Kidney (tissue), 14 donors: ENCODE measurements around the gene INPP5A. TPM values are rescaled to one million over a fixed set of nuclear protein-coding genes. Genes with fewer than 3 reads are reported as not detected.

ENCODE experiments used
- DNase-seq, 5 donors: peaks; one replicate each; pipeline ENCODE4 v3.0.0-alpha.2; 2013 to 2020
- FAIRE-seq: peaks from 2 replicates; lab custom pipeline; 2012; peaks lifted over from hg19 to GRCh38; lab: Jason Lieb, UNC
- H3K27ac ChIP-seq, 2 donors: one replicate each; pipeline ENCODE4 v1.7.0; 2013; ENCODE audit warnings: low read depth in 2 of 2, low read length in 2 of 2, inconsistent platforms in 1 of 2
- H3K27me3 ChIP-seq: one replicate; pipeline ENCODE4 v1.7.1; 2013; ENCODE audit warnings: low read length, inconsistent platforms; ENCODE audit not compliant: control insufficient read depth, insufficient read depth
- H3K36me3 ChIP-seq, 3 donors: one replicate each; pipeline versions ENCODE4 v1.7.0 to v1.7.1; 2013; ENCODE audit warnings: low read length in 3 of 3, control low read depth in 1 of 3, inconsistent platforms in 1 of 3; ENCODE audit not compliant: insufficient read depth in 3 of 3, control insufficient read depth in 2 of 3
- H3K4me1 ChIP-seq, 3 donors: one replicate each; pipeline versions ENCODE4 v1.7.0 to v1.7.1; 2013; ENCODE audit warnings: low read length in 3 of 3, inconsistent platforms in 1 of 3, low read depth in 1 of 3; ENCODE audit not compliant: control insufficient read depth in 2 of 3, insufficient read depth in 2 of 3
- H3K4me3 ChIP-seq, 3 donors: one replicate each; pipeline versions ENCODE4 v1.7.0 to v1.8.1; 2013; ENCODE audit warnings: low read length in 3 of 3, control low read depth in 1 of 3, inconsistent platforms in 1 of 3
- H3K9ac ChIP-seq, 3 donors: one replicate each; pipeline versions ENCODE4 v1.7.0 to v1.7.1; 2013; ENCODE audit warnings: low read length in 3 of 3, control low read depth in 1 of 3, inconsistent platforms in 1 of 3
- H3K9me3 ChIP-seq, 3 donors: one replicate each; pipeline versions ENCODE4 v1.7.0 to v1.7.1; 2013; ENCODE audit warnings: low read length in 3 of 3, control low read depth in 1 of 3, inconsistent platforms in 1 of 3; ENCODE audit not compliant: control insufficient read depth in 2 of 3, insufficient read depth in 1 of 3
- intact Hi-C: fragments of 100-400 bp; cut with DNase I; formaldehyde crosslinking; loops from one replicate; pipeline ENCODE4 v1.11.1; 2022
- polyA plus RNA-seq: library from polyadenylated mRNA; stranded (reverse); fragments of 350-450 nt; fragmentation: Illumina TruSeq; extraction: RNeasy Lipid Tissue Mini Kit (QIAGEN cat#74804); gene quantifications from one replicate; pipeline ENCODE4 v1.2.3, GENCODE V29; 2014; ENCODE audit warnings: low read depth, low replicate concordance; ENCODE audit not compliant: insufficient read depth
- total RNA-seq: library from RNA; stranded (reverse); fragmentation: NEBNext Ultra II Directional; extraction: Animal tissue kit (Norgen Biotek cat#: 25700); gene quantifications from one replicate; pipeline ENCODE4 v1.2.1, GENCODE V29; 2021
- TF ChIP-seq, protein P1 (sequence below): IDR thresholded peaks from 3 replicates; pipeline ENCODE4 v1.5.1; 2012; ENCODE audit warnings: mild to moderate bottlenecking, moderate library complexity, borderline replicate concordance; ENCODE audit not compliant: insufficient read depth; ENCODE audit errors: extremely low read depth
- donor health status: control.
- donor health status: control.
- donor health status: control.
- donor health status: control.
- donor health status: control.
- donor health status: DM: yes; HTN: yes; CAD: no.
- donor health status: Normal renal cell carcinoma (clear cell type).

INPP5A gene
- total and polyA plus RNA-seq, 2 donors from 2014 or later, result 20.8 to 40.3 TPM

DNA sequence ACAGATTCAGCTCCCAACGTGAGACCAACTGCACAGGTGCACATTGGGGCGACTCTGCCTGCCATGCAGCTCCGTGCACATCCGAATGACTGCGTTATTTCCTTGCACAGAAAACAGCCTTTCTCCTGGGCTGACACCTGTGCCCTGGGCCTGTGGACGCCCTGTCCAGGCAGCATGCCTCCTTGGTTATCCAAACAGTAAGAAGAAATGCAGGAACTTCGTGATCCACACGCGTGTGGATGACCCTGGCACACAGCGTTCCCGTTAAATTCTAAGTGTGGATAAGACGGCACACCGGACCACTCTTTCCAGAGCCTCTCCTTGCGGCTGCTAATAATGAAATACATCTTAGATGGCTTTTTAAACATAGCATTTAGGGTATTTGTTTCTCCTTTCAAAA, 208.8 kb downstream of the INPP5A start:
- H3K4me1 ChIP-seq, result no peaks in the 10 kb centered on the region
- intact Hi-C loops, result no loop called here
- no peak overlapping the region for H3K9ac ChIP-seq
- H3K27ac ChIP-seq, result no peak overlapping the region
- TF ChIP-seq, protein P1, sequence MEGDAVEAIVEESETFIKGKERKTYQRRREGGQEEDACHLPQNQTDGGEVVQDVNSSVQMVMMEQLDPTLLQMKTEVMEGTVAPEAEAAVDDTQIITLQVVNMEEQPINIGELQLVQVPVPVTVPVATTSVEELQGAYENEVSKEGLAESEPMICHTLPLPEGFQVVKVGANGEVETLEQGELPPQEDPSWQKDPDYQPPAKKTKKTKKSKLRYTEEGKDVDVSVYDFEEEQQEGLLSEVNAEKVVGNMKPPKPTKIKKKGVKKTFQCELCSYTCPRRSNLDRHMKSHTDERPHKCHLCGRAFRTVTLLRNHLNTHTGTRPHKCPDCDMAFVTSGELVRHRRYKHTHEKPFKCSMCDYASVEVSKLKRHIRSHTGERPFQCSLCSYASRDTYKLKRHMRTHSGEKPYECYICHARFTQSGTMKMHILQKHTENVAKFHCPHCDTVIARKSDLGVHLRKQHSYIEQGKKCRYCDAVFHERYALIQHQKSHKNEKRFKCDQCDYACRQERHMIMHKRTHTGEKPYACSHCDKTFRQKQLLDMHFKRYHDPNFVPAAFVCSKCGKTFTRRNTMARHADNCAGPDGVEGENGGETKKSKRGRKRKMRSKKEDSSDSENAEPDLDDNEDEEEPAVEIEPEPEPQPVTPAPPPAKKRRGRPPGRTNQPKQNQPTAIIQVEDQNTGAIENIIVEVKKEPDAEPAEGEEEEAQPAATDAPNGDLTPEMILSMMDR, result no peak
- DNase-seq (no peak), FAIRE-seq (no peak)
- H3K9me3 ChIP-seq, result no peaks in the 10 kb centered on the region
- H3K36me3 ChIP-seq, result peaks cover 0 to 10% (median 5%) of the 10 kb centered on the region in 3 donors
- no peaks in the 10 kb centered on the region for H3K27me3 ChIP-seq
- H3K4me3 ChIP-seq, result no peak overlapping the region

DNA sequence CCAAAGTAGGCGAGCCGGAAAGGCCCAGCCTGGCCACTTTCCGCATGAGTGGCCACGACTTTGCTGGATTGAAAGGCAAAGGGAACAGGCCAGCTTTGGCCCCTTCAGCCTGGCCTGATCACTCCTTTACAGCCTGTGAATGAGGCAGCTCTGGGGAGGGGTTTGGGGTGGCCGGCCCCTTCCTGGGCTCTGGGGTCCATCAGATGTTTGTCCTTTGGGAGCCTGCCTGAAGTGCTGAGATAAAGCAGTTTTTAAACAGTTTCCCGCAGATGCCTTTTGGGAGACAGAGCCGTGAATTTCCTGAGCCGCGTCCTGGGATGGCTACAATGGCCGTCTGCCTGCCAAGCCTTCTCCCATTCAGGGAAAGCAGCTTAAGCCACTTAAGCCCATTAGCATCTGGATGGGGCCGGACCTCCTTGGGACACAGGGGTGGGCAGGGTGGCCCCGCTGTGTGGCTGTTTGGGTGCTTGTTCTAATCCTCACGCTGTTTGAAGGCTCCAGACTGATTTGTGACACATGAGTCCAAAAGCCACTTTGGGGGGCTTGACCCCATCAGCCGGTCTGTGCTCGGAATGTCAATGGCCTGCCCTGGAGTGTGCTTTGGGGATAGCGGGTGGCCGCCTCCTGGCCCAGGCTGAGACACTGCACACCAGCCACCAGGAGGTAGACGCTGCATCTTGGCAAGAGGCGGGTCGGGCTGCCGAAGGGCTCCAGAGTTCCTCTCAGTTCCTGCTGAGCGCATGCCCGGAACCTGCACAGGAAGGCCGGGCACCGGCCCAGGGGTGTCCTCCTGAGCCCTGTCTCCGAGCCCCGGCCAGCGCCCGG, 209.4 kb downstream of the INPP5A start:
- Histone ChIP-seq H3K4me1 (no peaks in the 10 kb centered on the region), H3K27me3 (no peaks in the 10 kb centered on the region), H3K27ac (no peak overlapping the region), H3K9me3 (no peaks in the 10 kb centered on the region), H3K4me3 (no peak overlapping the region), H3K36me3 (peaks cover 0 to 10% (median 5%) of the 10 kb centered on the region in 3 donors), H3K9ac (no peak overlapping the region)
- peak in 3 of 5 donors; percentile 49 to 56 (median 55) for DNase-seq
- TF ChIP-seq, protein P1, result no peak
- intact Hi-C loops, result no loop called here
- FAIRE-seq, result no peak

DNA sequence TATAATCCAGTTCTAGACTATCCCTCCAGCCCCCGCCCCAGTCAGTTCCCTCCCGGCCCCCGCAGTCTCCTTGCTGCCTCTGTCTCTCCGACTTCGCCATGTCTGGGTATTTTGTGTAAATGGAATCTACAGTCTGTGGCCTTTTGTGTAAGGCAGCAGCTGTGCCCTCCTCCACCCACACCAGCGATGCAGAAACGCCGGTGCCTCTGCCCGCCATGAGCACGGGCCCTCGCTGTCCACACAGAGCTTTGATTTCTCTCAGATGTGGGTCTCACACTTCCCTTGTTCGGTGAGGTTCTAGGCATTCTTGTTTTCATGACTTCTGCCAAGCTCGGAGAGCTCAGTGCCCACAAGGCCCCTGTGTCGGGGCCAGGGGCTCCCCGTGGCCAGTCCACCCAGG, 210.5 kb downstream of the INPP5A start:
- intact Hi-C loops, result no loop called here
- FAIRE-seq (no peak), DNase-seq (peak in 2 of 5 donors; percentile 21 to 38)
- peaks cover 0 to 10% (median 5%) of the 10 kb centered on the region in 3 donors for H3K36me3 ChIP-seq
- H3K27ac ChIP-seq, result no peak overlapping the region
- no peak overlapping the region for H3K4me3 ChIP-seq
- no peaks in the 10 kb centered on the region for H3K27me3 ChIP-seq
- H3K9me3 ChIP-seq, result no peaks in the 10 kb centered on the region
- no peak overlapping the region for H3K9ac ChIP-seq
- no peaks in the 10 kb centered on the region for H3K4me1 ChIP-seq
- TF ChIP-seq, protein P1, result no peak
